Measurements from ENCODE around the gene ANXA11. TPM values are rescaled to one million over a fixed set of nuclear protein-coding genes. Genes with fewer than 3 reads are reported as not detected.

Gene ANXA11
- total and polyA plus RNA-seq, 2 of the 8 experiments (the other 6 are each of a cell fraction or from before 2014, with no cell fraction given), result 40.5 to 84.9 TPM

DNA sequence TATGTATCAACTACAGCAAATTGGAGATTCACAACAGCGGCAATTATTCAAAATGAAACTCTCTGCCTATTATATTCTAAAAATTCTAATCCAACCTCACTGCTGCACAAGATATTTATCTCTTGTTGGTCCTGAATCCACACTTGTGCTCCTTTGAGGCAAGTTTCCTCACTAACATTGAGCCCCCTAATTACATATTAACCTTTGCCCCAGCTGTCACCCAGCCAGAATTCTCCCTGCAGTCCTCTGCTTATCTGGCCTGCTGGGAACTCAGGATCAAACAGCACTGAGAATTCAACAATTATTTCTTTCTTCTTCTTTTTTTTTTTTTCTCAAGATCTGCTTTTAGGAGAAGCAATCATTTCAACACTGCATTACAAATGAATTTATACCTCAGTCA, 94.4 kb downstream of the ANXA11 start:
- no peak overlapping the region for H4K5ac ChIP-seq (ENCODE audit: insufficient read length, low read depth, low read length)
- no peaks in the 10 kb centered on the region for H3K79me1 ChIP-seq (ENCODE audit: low read depth, low read length)
- no peak overlapping the region for H2BK5ac ChIP-seq (ENCODE audit: low read depth, low read length)
- POLR2A ChIA-PET (ENCODE audit: partially characterized antibody), result no interaction called here
- H3K23me2 ChIP-seq (ENCODE audit: low read depth, low read length), result no peaks in the 10 kb centered on the region
- H3K56ac ChIP-seq (replicated peaks; ENCODE audit: insufficient read length, low read depth, low read length), result no peak overlapping the region
- H2AK5ac ChIP-seq (ENCODE audit: low read depth, low read length), result no peak overlapping the region
- H3K27me3 ChIP-seq (replicated peaks in 1 of 4; ENCODE audit: control insufficient read depth in 3 of 4, extremely low read depth in 1 of 4, insufficient read depth in 3 of 4, low read length in 3 of 4), result no peaks in the 10 kb centered on the region
- CTCF ChIA-PET (ENCODE audit: partially characterized antibody), result interaction anchor here (0.8 to 1.7 kb wide), 2 partner anchors 52 to 84 kb away, joined by 3 to 4 read pairs; no protein-coding TSS in a partner anchor
- H4K8ac ChIP-seq (ENCODE audit: extremely low read depth, insufficient read depth, low read length), result no peak overlapping the region
- no peak overlapping the region for H2BK15ac ChIP-seq (ENCODE audit: low read length)
- H2BK120ac ChIP-seq (replicated peaks; ENCODE audit: low read depth, low read length), result no peak overlapping the region
- H3K14ac ChIP-seq (ENCODE audit: insufficient read length), result no peak overlapping the region
- no peak overlapping the region for H3K9ac ChIP-seq (replicated peaks in 1 of 4; ENCODE audit: extremely low read depth in 1 of 4, low read depth in 3 of 4, low read length in 3 of 4)
- H2AFZ ChIP-seq (ENCODE audit: low read length), result no peak overlapping the region
- H3K9me3 ChIP-seq (ENCODE audit: insufficient read depth in 2 of 2, low read depth in 1 of 2, low read length in 1 of 2), result peaks cover 19 to 23% of the 10 kb centered on the region in 2 experiments
- TF ChIP-seq HDAC6 (IDR thresholded peaks at IDR 0.05; ENCODE audit: low read depth, low read length) (no peak), SIX5 (IDR thresholded peaks at IDR 0.05; ENCODE audit: low read depth, low read length) (no peak), CHD2 (IDR thresholded peaks at IDR 0.05; ENCODE audit: low read length) (no peak), CEBPB (IDR thresholded peaks at IDR 0.05; ENCODE audit: low read depth, low read length) (no peak), SIN3A (conservative IDR thresholded peaks at IDR 0.05 in 1 of 2, IDR thresholded peaks at IDR 0.05 in 1 of 2; ENCODE audit: low read depth in 1 of 2, low read length in 2 of 2) (no peak), HDAC2 (IDR thresholded peaks at IDR 0.05; ENCODE audit: borderline replicate concordance in 1 of 2, low read depth in 2 of 2, low read length in 2 of 2) (no peak), BRCA1 (IDR thresholded peaks at IDR 0.05; ENCODE audit: low read depth, low read length) (no peak), POU5F1 (IDR thresholded peaks at IDR 0.05; ENCODE audit: low read depth, low read length) (no peak), TBP (IDR thresholded peaks at IDR 0.05; ENCODE audit: low read depth, low read length) (no peak), SP4 (IDR thresholded peaks at IDR 0.05; ENCODE audit: low read length) (no peak), KDM5A (IDR thresholded peaks at IDR 0.05; ENCODE audit: low read length) (no peak), RBBP5 (IDR thresholded peaks at IDR 0.05; ENCODE audit: borderline replicate concordance, low read depth, low read length) (no peak), ZNF274 (IDR thresholded peaks at IDR 0.05; ENCODE audit: borderline replicate concordance, extremely low read depth, low read length) (no peak)
- DNase-seq (ENCODE audit: low read depth in 1 of 2, low spot score in 2 of 2) (no peak), FAIRE-seq (no peak)
- no peak overlapping the region for H3K18ac ChIP-seq (ENCODE audit: extremely low read depth, low read length)
- 100% methylated on average over 1 of the region's 1 CpG; no CpG with 5 or more reads in 1 of the 2 experiments for WGBS, 2 experiments (ENCODE audit: extremely low coverage in 1 of 2, insufficient coverage in 1 of 2, insufficient read length in 1 of 2, insufficient replicate concordance in 2 of 2, low coverage in 1 of 2, low lambda C conversion rate in 2 of 2, missing lambda C conversion rate in 1 of 2)
- H3K4ac ChIP-seq (replicated peaks; ENCODE audit: insufficient read length, low read depth, low read length), result no peak overlapping the region
- no peak overlapping the region for H4K91ac ChIP-seq (replicated peaks; ENCODE audit: insufficient read length, low read length)
- no peak overlapping the region for H3K4me2 ChIP-seq (ENCODE audit: insufficient read depth in 1 of 2, low read depth in 2 of 2, low read length in 2 of 2)
- no peaks in the 10 kb centered on the region for H3K79me2 ChIP-seq (ENCODE audit: control insufficient read depth in 1 of 2, insufficient read depth in 2 of 2, low read length in 2 of 2)
- peaks cover 0 to 14% (median 0%) of the 10 kb centered on the region in 4 experiments; a peak in 1 of 8 replicates for H3K36me3 ChIP-seq (ENCODE audit: control insufficient read depth in 2 of 4, insufficient read depth in 4 of 4, low read length in 3 of 4)
- peaks cover 0 to 5% (median 1%) of the 10 kb centered on the region in 4 experiments; a peak in 3 of 7 replicates for H3K4me1 ChIP-seq (replicated peaks in 1 of 4; ENCODE audit: control insufficient read depth in 3 of 4, insufficient read depth in 4 of 4, low read length in 3 of 4)
- H2BK12ac ChIP-seq (ENCODE audit: low read depth, low read length), result no peak overlapping the region
- H4K20me1 ChIP-seq (replicated peaks in 1 of 2; ENCODE audit: control insufficient read depth in 1 of 2, insufficient read depth in 2 of 2, low read length in 2 of 2), result no peaks in the 10 kb centered on the region
- no peak overlapping the region for H3K4me3 ChIP-seq (ENCODE audit: extremely low read depth in 1 of 4, insufficient read depth in 2 of 4, low read depth in 3 of 4, low read length in 4 of 4)
- H3K27ac ChIP-seq (ENCODE audit: low read depth, low read length), result no peak overlapping the region
- no peak overlapping the region for H2BK20ac ChIP-seq (ENCODE audit: low read length)
- no peak overlapping the region for H3K23ac ChIP-seq (ENCODE audit: insufficient read length)
